NCI-H2081 treated with DMSO at 0.1 percent for 48 hours (cell line): Measurements from ENCODE around the gene PSAP.
A peak's percentile ranks its signal among the peaks of the same experiment; 100 is the strongest.
"Not testable (repeated sequence)": the region's sequence is repeated elsewhere in the genome, so short reads cannot be mapped to it uniquely, and the experiment has no call there.

Experiments used
- DNase-seq: peaks from one replicate; lab custom pipeline; 2025; lab: John Stamatoyannopoulos, UW

PSAP gene

DNA sequence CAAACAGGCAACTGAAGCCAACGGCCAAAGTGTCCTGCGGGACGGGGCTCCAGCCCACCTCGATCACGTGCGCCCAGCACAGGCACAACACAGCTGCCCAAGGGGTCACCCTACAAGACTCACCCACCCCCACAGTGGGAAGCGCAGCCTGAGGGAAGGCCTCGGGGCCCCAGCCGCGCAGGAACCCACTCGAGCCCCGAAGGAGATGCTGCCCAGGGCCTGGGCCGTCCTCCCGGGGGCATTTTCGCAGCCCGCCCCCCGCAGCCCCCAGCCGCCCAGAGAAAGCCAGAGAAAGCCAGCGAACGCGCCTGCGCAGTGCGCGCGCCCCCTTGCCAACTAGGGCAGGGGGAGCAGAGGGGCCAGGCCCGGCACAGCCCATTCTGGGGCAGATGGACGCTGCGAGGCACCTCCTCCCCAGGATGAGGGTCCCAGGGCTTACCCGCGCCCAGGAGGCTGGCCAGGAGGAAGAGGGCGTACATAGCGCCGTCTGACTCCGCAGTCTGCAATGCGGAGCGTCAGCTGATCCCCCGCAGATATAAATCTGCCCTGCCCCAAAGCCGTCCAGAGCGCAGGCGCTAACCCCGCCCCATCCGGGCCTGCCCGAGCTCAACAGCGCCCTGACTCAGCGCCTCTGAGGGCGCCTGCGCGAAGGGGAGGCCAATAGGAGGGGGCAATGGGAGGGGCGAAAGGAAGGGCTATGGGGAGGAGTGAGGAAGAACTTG is at the start of gene PSAP:
Gene PSAP, minus strand, starts transcription at position 509 of the 722 bp plus-strand sequence. Its CDS starts 30 bp downstream, at position 479.
- peak; percentile 72 for DNase-seq

DNA sequence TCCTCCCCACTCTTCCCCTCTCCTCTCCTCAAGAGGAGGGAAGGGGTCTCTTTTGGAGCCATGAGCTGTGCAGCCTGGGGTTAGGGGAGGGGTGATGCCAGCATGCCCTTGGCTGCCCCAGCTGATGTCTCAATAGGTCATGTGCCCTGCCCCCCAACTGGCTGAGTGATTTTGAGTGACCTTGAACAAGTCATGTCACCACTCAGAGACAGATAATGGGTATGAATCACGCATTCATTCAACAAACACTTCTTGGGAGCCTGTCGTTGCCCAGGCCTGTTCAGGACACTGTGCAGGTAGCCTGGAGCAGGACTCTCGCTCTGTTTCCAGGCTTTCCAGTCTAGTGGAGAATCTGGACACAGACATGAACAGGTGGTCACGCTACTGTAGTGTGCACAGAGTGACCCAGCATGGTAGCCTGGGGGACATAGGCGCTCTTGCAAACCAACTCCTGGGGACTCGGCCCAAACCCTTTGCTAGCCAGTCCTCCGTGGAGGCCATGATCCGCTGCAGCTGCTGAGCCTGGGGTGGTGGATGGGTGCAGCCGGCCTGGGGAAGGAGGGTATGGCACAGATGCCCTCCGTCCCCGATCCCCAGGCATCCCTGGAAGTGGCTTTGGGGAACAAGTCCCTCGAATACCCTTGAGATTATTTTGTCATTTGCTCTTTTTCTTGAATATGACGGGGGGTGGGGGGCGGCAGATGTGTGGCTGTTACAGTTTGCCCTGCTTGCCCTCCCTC is 49.6 kb upstream of the PSAP start:
- no peak for DNase-seq

DNA sequence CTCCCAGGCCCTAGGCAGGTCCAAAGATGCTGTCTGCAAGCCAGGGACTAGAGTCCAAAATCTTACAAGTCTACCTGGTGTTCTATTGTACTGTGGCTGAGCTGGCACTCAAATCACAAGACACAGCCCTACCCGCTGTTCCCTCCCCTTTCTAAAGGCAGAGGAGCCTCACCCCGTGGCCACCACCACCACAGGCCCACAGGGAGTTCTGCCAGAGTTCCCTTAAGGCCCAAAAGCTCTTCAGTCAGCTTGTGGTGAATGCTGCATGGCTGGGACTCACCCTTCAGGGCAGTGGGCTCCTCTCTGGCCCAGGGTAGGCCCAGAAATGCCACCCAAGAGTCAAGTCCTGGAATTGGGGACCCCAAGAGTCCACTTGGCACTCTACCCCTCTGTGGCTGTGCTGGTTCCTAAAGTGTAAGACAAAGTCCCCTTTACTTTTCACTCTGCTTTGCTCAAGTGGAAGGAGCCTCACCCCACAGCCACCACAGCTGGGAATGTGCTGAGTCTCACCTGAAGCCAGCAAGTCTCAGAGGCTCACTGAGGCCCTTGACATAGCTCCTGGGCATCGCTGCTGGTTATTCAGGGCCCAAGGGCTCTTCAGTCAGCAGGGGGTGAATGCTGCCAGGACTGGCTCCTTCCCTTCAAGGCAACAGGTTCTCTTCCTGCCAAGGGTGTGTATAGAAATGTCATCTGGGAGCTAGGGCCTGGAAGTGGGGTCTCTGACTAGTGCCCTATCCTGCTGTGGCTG is 48.8 kb upstream of the PSAP start:
- no peak for DNase-seq

DNA sequence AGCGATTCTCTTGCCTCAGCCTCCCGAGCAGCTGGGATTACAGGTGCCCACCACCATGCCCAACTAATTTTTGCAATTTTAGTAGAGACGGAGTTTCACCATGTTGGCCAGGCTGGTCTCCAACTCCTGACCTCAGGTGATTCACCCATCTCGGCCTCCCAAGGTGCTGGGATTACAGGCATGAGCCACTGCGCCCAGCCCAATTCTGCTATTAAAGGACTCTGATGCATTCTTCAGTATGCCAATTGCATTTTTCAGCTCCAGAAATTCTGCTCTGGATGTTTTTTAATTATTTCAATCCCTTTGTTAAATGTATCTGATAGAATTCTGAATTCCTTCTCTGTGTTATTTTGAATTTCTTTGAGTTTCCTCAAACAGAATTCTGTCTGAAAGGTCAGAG is 47.3 kb upstream of the PSAP start:
- DNase-seq = not testable (repeated sequence)

DNA sequence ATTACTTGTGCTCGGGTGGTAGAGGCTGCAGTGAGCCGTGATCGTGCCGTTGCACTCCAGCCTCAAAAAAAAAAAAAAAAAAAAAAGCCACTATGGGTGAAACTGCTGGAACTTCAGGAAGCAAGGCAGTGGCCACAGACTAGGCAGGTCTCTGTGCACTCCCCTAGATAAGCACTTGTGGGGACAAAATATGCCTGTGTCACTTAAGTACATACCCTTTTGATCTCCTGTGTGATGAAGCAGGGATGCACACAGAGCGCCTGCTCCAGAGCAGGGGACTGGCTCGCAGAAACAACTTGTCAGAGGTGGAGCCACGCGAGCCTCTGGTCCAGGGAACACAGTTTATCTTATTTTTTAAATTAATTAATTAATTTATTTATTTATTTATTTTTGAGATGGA is 42.9 kb upstream of the PSAP start:
- DNase-seq = no peak

DNA sequence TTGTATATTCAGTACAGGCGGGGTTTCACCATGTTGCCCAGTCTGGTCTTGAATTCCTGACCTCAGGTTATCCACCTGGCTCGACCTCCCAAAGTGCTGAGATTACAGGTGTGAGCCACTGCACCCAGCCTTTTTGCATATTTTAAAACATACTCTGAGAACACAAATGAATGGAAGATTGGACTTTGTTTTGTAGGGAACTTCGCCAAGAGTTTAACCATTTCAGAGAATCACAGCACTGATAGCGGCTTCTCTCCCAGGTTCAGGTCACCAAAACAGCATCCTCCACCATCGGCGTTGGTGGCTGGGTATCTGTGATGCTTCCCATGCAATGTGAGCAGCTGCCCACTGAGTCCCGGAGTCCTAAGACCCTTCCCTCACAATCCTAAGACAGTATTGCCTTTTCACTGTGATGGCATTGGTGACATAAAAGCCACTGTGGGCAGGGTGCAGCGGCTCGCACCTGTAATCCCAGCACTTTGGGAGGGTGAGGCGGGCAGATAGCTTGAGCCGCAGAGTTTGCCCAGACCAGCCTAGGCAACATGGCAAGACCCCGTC is 42.3 kb upstream of the PSAP start:
- DNase-seq = no peak

DNA sequence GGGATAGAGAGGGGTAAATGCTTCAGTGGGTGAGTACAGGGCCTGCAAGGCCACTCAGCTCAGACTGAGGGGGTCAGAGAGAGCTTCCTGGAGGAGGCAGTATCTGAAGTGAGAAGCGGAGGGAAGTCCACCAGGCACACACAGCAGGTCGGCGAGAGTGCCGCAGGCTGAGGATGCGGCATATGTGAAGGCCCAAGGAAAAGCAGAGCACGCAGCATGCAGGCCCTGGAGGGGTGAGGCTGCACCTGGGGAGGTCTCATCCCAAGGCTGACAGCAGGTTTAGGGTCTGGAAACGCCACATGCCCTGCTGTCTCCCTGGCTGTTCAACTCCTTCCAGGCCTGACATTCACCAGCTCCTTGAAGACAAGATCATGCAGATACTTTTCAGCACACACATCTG is 40.4 kb upstream of the PSAP start:
- no peak for DNase-seq

DNA sequence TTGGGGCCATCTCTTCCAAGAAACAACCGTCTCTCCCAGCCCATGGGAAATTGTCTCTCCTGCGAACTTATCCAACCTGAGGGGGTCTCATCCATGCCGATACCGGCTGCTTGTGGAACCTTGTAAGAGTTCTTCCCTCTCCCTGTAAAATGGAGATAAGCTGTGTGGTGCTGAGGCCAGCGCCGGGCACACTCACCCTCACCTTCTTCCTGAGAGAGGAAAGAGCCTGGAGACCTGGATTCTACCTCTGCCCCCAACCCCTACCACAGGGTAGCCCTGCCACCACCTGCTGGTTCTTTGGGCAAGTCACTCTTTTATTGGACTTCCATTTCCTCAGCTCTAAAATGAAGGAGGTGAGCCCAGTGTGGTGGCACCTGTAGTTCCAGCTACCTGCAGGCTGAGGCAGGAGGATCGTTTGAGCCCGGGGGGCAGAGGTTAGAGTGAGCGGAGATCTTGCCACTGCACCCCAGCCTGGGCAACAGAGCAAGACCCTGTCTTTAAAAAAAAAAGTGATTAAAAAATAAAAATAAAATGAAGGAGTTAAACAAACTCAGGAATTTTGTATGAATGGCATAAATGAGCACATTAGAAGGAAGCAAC is 38.4 kb upstream of the PSAP start:
- no peak for DNase-seq

DNA sequence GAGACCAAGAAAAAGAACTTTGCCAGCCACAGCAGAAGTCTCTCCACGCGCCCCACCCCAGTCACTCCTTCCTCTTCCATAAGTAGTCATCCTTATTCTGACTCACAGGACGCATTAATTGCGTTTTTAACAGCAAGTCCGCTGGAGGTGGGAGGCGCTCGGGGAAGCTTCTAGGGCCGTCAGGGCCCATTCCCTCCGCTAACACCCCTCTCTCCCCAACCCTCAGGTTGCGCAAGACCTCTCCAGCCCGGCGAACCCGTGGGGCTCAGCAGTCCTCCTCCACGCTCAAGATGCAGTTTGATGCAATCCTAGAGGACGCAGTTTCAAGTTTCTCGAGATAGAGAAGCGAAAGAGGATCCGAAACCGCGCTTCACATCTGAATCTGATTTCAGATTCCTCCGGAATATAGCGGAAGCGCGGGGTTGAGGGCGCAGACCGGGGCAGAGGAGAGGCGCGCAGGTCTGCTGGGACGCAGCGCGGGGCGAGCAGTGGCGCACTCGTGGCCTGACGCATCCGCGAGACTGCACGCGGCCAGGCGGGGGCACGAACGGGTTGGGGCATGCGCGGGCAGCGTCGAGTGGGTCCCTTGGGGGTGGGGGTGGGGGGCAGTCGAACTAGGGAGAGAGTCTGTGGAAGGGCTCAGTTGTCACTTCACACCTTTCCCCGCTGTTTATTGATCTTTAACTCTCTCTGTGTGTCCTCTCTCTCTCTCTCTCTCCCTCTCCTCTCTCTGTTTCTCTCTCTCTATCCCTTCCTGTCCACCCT is 37.8 kb upstream of the PSAP start:
- no peak for DNase-seq

DNA sequence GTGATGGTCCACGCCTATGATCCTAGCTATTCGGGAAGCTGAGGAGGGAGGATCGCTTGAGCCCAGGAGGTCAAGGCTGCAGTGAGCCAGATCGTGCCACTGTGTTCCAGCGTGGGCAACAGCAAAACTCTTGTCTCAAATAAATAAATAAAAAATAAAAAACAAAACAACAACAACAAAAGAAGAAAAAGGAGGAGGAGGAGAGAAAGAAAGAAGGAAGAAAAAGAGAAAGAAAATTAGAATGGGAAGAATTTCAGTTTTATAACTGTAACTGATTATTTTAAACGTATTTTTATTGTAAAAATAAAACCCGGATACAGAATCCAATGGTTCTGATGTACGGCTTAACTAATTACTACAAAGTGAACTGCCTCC is 37.2 kb upstream of the PSAP start:
- DNase-seq = no peak

DNA sequence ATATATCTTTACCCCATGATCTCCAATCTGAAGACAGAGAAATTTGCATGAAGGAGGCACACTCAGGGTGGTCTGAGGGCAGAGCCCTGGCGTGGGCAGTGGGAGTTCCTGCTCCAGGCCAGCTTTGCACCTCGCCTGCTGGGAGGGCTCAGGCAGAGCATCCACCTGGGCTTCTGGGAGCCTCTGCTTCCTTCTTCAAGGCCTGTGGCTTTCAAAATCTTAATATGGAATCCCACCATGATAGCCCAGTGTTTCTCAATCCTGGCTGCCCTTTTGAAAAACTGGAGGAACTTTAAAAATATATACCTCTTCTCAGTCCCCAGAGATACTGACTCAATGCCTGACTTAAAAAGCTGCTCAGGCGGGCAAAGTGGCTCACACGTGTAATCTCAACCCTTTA is 36.7 kb upstream of the PSAP start:
- DNase-seq = no peak

DNA sequence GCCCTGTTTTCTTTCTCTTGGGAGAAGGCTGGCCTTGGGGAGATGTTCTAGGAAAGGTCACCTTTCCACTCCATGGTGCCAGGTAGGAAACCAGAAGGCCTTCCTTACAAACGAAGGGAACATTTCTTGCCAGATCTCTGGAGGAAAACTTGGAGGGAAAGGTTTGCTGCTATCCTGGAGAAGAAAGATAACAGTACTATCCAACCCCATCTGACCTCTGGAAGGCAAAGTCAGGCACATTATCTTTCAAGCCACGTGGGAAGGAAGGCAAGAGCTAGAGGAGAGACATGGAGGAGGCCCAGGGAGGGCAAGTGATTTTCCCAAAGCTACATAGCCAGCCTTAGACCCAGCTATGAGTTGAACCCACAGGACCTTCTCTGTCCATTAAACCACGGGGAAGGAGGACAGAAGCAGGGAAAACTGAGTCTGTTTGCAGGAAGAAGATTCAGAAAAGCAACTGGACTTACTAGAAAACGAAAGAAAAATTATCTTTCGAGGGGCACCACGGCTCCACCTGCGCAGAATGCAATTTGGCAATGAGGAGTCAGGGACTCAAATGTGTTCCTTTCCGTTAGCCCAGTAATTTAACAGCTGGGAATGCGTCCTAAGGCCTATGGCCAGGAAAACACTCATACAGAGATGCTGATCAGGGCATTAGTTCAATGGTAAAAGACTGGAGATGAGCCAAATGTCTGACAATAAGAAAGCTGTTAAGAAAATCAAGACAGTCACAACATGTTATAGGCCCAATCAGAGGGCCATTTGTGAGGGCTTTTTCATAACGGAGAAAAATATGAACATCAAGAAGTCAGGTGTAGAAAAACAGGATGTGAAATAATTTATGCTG is 32.0 kb upstream of the PSAP start:
- no peak for DNase-seq

DNA sequence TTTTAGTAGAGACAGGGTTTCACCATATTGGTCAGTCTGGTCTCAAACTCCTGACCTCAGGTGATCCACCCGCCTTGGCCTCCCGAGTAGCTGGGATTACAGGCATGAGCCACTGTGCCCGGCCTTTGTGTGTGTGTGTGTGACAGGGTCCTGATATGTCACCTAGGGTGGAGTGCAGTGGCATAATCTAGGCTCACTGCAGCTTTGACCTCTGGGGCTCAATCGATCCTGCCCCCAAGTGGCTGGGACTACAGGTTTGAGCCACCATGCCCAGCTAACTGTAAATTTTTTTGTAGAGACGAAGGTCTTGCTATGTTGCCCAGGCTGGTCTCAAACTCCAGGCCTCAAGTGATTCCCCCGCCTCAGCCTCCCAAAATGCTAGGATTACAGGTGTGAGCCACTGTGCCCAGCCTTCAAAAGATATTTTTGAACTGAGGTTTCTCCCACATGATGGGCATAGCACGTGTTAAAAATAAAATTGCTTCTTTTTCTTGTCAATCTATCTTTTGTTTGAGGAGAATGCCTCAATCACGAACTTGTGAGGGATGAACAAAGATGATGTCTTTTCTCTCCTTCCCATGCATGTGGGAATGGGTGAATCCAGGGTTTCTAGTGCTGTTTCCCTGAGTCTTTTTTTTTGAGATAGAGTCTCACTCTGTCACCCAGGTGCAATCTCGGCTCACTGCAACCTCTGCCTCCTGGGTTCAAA is 30.8 kb upstream of the PSAP start:
- DNase-seq = no peak

DNA sequence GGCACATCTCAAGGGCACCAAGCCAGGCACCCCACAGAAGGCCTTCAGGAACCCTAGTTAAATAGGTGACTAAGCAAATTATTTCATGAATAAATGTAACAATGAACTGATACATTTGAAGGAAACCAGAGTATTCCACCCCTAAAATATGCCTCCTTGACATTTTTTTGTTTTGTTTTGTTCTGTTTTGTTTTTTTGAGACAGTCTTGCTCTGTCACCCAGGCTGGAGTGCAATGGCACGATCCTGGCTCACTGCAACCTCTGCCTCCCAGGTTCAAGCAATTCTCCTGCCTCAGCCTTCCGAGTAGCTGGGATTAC is 30.2 kb upstream of the PSAP start:
- not testable (repeated sequence) for DNase-seq

DNA sequence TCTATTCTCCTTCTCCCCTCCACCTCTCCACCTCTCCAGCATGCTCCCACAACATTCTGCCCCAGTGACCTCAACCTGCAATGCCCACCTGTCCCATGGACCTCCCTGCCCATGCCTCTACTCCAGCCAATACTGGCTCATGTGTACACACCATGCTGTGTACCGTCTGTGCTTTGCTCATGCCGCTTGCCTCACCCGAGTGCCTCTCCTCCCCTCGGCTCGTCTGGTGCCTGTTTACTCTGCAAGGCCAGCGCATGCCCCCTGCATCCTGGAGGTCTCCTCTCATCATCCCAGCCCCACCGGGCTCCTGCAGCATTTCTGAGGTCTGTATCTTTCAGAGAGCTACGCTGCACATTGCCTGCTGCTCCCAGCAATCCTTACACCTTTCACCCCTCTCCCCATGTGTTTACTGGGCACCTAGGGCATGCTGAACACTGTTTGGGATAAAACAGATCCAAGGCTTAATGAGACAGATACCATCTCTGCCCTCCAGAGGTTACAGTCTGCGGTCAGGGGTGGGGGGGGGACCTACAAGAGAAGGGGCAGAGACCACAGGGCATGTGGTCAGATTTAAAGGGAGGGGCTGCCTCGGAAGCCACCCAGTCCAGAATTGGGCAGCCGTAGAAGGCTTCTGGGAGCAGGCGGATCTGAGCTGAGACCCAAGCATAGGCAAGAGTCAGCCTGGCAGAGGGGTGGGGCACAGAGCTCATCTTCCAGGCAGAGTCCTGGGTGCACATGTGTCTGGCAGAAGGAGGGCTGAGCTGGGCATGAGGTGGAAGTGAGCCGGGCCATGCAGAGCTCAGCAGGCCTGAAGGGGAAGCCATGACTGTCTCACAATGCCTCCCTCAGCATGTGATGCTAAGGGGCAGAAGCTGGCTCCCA is 29.6 kb upstream of the PSAP start:
- no peak for DNase-seq

DNA sequence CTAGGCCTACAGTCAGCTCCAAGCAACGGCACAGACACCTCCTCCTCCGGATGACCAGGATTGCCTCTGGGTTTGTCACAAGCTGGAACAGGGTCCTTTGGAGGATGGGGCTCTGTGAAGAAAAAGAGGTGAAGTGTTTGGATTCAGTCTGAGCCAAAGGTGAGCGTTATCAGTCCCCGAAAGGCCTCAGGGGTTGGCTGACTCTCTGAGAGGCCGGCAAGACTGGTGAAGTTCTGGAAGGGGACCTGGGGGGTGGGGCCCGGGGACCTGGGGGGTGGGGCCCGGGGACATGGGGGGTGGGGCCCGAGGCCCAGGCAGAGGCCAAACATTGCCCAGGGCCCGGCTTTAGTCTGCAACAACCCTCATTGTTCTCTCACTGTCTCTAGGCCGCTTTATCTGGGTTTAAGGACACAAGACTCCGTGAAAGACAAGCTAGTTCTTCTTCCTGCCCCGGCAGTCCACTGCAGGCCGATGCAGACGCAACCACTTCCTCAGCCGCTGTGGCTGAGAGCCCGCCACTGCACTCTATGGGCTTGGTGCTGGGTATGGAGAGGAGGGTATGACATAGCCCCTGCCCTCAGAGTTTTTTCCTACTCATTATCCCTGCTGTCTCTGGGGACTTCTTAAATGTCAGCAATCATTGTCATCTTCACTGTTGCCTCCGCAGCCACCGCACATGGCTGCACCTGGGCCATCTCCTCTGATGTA is 27.4 kb upstream of the PSAP start:
- DNase-seq = no peak

DNA sequence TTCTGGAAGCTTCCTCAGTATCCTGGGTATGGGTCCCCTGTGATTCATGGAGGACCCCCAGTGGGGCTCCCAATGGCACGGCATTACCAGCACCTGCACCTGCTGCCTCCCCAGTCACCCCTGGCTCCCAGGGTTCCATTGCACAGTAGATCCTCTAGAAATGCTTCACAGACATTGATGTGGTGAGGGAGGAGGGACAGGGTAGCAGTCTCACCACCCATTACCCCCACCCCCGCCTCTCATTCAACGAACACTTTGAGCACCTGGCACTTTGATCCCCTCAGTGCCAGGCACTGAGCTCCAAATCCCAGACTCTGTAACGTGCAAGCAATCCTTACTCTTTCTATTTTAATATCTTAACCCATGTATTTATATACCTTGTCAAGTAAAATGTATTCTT is 26.8 kb upstream of the PSAP start:
- DNase-seq = no peak

DNA sequence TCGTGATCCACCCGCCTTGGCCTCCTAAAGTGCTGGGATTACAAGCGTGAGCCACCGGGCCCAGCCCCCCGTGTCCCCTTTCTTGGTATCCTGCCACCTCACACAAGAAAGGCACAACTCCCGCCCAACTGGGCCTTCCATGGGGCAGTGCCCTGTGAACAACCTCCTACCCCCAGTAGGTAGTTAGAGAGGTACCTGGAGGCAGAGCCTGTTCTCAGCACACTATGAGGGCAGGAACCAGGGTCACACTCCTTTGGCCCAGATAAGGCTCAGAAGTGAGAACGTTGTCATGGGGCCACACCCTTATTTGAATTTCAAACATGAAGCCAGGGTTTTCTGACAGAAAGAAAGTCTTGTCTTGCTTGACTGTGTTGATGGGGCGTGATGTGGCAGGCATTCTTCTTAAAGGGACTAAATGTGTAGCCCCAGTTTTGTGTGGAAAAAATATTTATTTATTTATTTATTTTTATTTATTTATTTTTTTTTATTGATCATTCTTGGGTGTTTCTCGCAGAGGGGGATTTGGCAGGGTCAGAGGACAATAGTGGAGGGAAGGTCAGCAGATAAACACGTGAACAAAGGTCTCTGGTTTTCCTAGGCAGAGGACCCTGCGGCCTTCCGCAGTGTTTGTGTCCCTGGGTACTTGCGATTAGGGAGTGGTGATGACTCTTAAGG is 23.8 kb upstream of the PSAP start:
- DNase-seq = not testable (repeated sequence)
